Pancreas (tissue), 10 donors: ENCODE measurements around the gene GRK5. TPM values are rescaled to one million over a fixed set of nuclear protein-coding genes. Genes with fewer than 3 reads are reported as not detected.

ENCODE experiments used
- ATAC-seq, 4 donors: fragments of 200-7000 bp; cut with Tn5 transposase; one replicate each; pipeline versions ENCODE4 v1.8.0 to v1.9.1; 2020; ENCODE audit warnings: mild to moderate bottlenecking in 4 of 4, moderate library complexity in 4 of 4
- DNase-seq, 6 donors: peaks; one replicate each; pipeline ENCODE4 v3.0.0-alpha.2; 2020
- FAIRE-seq: peaks from 2 replicates; lab custom pipeline; 2012; peaks lifted over from hg19 to GRCh38; lab: Jason Lieb, UNC
- H3K27ac ChIP-seq, 4 donors: fragments of 200-600 bp; sonication (generic); 1 replicate in 3 of 4; 2 replicates in 1 of 4; pipeline versions ENCODE4 v1.5.0 to v1.8.0; 2020
- H3K27me3 ChIP-seq, 4 donors: fragments of 200-600 bp; one replicate each; pipeline ENCODE4 v1.8.0; 2021
- H3K36me3 ChIP-seq, 3 donors: fragments of 200-600 bp; sonication (generic) in 1 of 3; one replicate each; pipeline versions ENCODE4 v1.5.0 to v1.8.0; 2020 to 2021
- H3K4me1 ChIP-seq, 3 donors: fragments of 200-600 bp; one replicate each; pipeline ENCODE4 v1.8.0; 2021
- H3K4me3 ChIP-seq, 4 donors: fragments of 200-600 bp; sonication (generic) in 2 of 4; one replicate each; pipeline versions ENCODE4 v1.5.0 to v1.8.0; 2020 to 2021
- H3K9me3 ChIP-seq, 4 donors: fragments of 200-600 bp; one replicate each; pipeline ENCODE4 v1.8.0; 2021
- CTCF ChIP-seq, 4 donors: fragments of 200-600 bp; sonication (generic) in 3 of 4; IDR thresholded peaks; one replicate each; pipeline versions ENCODE4 v1.5.0 to v1.8.0; 2021; ENCODE audit warnings: antibody characterized with exemption in 4 of 4
- WGBS, 2 donors: extraction: QIAGEN DNeasy Blood & Tissue Kit; methylation state at CpG; one replicate each; pipeline ENCODE4 v1.1.7; 2013; 5-methylcytosine and 5-hydroxymethylcytosine counted together
- intact Hi-C, 3 donors: fragments of 100-400 bp; cut with DNase I; formaldehyde crosslinking; loops; one replicate each; pipeline versions ENCODE4 v1.11.1 to v1.14.2; 2022
- polyA plus RNA-seq, 2 donors: library from polyadenylated mRNA; stranded (reverse); fragments of 200-250 nt; gene quantifications; one replicate each; pipeline ENCODE4 v1.2.3, GENCODE V29; 2013
- total RNA-seq, 6 donors: library from RNA; stranded (reverse); fragmentation: NEBNext Ultra II Directional in 4 of 6; extraction: Animal tissue kit (Norgen Biotek cat#: 25700) in 4 of 6; gene quantifications; one replicate each; pipeline versions ENCODE4 v1.2.1 to v1.2.4, GENCODE V29; 2021 to 2023
- donor health status: healthy with polysubstance abuse.
- donor health status: DM: no; HTN: no; CAD: no; lungs with moderate emphysema.
- donor health status: DM: no; HTN: no; CAD: no.
- donor health status: control.
- donor health status: control.
- donor health status: Bipolar disorder and iron deficiency.
- donor health status: DM: yes; HTN: yes; CAD: no.
- donor health status: DM: no; HTN: no; CAD: no.
- donor health status: DM: no; HTN: no; CAD: no.
- donor health status: DM: yes; HTN: yes; CAD: no.

The GRK5 gene
- total and polyA plus RNA-seq, 8 donors, result 1.4 to 6.0 (median 2.5) TPM

- WGBS, 2 donors, result 91 to 95% methylated on average over 8 to 9 of the region's 9 CpGs
- Histone ChIP-seq H3K36me3 (no peaks in the 10 kb centered on the region), H3K27ac (no peak overlapping the region), H3K9me3 (no peaks in the 10 kb centered on the region), H3K27me3 (no peaks in the 10 kb centered on the region), H3K4me1 (no peaks in the 10 kb centered on the region), H3K4me3 (no peak overlapping the region)
- no peak for DNase-seq
- intact Hi-C loops, result no loop called here
- no peak for FAIRE-seq
- no peak for TF ChIP-seq CTCF (IDR thresholded peaks at IDR 0.05)
- no peak for ATAC-seq
Observed at GRCh38 chr10:119183664-119184412, 23.5 kb upstream of the GRK5 start.

GRCh38 chr10:119189811-119190282 is 17.5 kb upstream of the GRK5 start:
- no peak for TF ChIP-seq CTCF (IDR thresholded peaks at IDR 0.05)
- FAIRE-seq (no peak), ATAC-seq (peak; percentile 83 to 94 (median 88)), DNase-seq (peak in 5 of 6 donors; percentile 52 to 76 (median 60))
- intact Hi-C loops, result no loop called here
- 20 to 32% methylated on average over 3 of the region's 3 CpGs for WGBS, 2 donors
- Histone ChIP-seq H3K9me3 (no peaks in the 10 kb centered on the region), H3K27ac (peak overlapping the region; percentile 30 to 72 (median 46)), H3K4me1 (peaks cover 0 to 5% (median 4%) of the 10 kb centered on the region in 3 donors), H3K27me3 (no peaks in the 10 kb centered on the region), H3K4me3 (no peak overlapping the region), H3K36me3 (no peaks in the 10 kb centered on the region)

GRCh38 chr10:119190353-119190752 is 17.0 kb upstream of the GRK5 start:
- ATAC-seq (peak; percentile 65 to 75 (median 74)), FAIRE-seq (no peak), DNase-seq (peak in 2 of 6 donors; percentile 32 to 49)
- peaks cover 0 to 5% (median 4%) of the 10 kb centered on the region in 3 donors for H3K4me1 ChIP-seq
- no peak for TF ChIP-seq CTCF (IDR thresholded peaks at IDR 0.05)
- no peaks in the 10 kb centered on the region for H3K9me3 ChIP-seq
- H3K4me3 ChIP-seq, result no peak overlapping the region
- WGBS, 2 donors, result 52 to 54% methylated on average over 4 of the region's 4 CpGs
- intact Hi-C loops, result no loop called here
- H3K36me3 ChIP-seq, result no peaks in the 10 kb centered on the region
- H3K27ac ChIP-seq, result peak overlapping the region; percentile 30 to 72 (median 46)
- H3K27me3 ChIP-seq, result no peaks in the 10 kb centered on the region

- Histone ChIP-seq H3K4me1 (peaks cover 0 to 5% (median 4%) of the 10 kb centered on the region in 3 donors), H3K9me3 (no peaks in the 10 kb centered on the region), H3K36me3 (no peaks in the 10 kb centered on the region), H3K4me3 (no peak overlapping the region), H3K27ac (no peak overlapping the region), H3K27me3 (no peaks in the 10 kb centered on the region)
- ATAC-seq (no peak), DNase-seq (no peak), FAIRE-seq (no peak)
- no peak for TF ChIP-seq CTCF (IDR thresholded peaks at IDR 0.05)
- intact Hi-C loops, result no loop called here
- WGBS, 2 donors, result 61 to 74% methylated on average over 5 of the region's 5 CpGs
Observed at GRCh38 chr10:119190954-119191785, 16.2 kb upstream of the GRK5 start.
